Stimulated activated naive B cell treated with anti-CD40 and anti-IgM and Interleukin-4, amounts not matched to agents 10 μg/mL and 1 μg/mL and 100 μg/mL, for 72 hours (primary cell): ENCODE data around the gene TMBIM1.

Experiments
- ATAC-seq, 2 donors: fragments of 150-1000 bp; cut with Tn5 transposase; replicated peaks; 2 replicates each; pipeline ENCODE4 v1.10.0; 2021; ENCODE audit warnings: moderate library complexity in 1 of 2
- DNase-seq: peaks from one replicate; pipeline ENCODE4 v3.0.0; 2021
- H3K27ac Mint-ChIP-seq: one replicate; pipeline ENCODE4 v1.8.0; 2022; ENCODE audit warnings: mild to moderate bottlenecking, mixed read lengths
- H3K27me3 Mint-ChIP-seq, 2 donors: one replicate each; pipeline ENCODE4 v1.8.0; 2022; ENCODE audit warnings: mixed read lengths in 2 of 2
- H3K36me3 Mint-ChIP-seq, 2 donors: one replicate each; pipeline ENCODE4 v1.8.0; 2022; ENCODE audit warnings: mixed read lengths in 2 of 2, mild to moderate bottlenecking in 1 of 2
- H3K4me1 Mint-ChIP-seq, 2 donors: one replicate each; pipeline ENCODE4 v1.8.0; 2022; ENCODE audit warnings: mixed read lengths in 2 of 2, mild to moderate bottlenecking in 1 of 2
- H3K4me3 Mint-ChIP-seq, 2 donors: one replicate each; pipeline ENCODE4 v1.8.0; 2022; ENCODE audit warnings: mild to moderate bottlenecking in 2 of 2, mixed read lengths in 2 of 2, moderate library complexity in 1 of 2
- H3K9me3 Mint-ChIP-seq, 2 donors: one replicate each; pipeline ENCODE4 v1.8.0; 2022; ENCODE audit warnings: mixed read lengths in 2 of 2, mild to moderate bottlenecking in 1 of 2

The TMBIM1 gene

DNA sequence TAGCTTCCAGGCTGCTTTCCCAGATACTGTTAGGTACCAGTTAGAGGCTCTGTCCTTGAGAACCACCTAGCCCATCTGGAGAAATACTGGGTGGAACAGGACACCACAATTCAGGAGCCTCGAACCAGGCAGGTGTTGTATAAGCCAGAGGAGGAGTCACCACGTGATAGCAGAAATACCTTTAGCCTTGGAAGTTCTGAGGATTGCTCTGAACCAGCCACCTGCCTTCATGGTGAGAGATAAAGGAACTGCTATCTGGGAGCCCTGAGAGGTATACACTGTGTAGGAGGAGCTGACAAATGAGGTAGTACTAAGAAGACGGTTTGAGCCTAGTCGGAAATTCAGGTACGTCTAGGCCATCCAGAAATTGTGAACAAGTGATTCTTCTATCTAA is 39.1 kb downstream of the TMBIM1 start:
- Mint-ChIP-seq H3K27ac (peak overlapping the region; percentile 88), H3K4me3 (no peak overlapping the region), H3K36me3 (peaks cover 50 to 68% of the 10 kb centered on the region in 2 donors), H3K4me1 (peaks cover 25 to 56% of the 10 kb centered on the region in 2 donors), H3K27me3 (no peaks in the 10 kb centered on the region), H3K9me3 (no peaks in the 10 kb centered on the region)
- DNase-seq (no peak), ATAC-seq (no peak)

DNA sequence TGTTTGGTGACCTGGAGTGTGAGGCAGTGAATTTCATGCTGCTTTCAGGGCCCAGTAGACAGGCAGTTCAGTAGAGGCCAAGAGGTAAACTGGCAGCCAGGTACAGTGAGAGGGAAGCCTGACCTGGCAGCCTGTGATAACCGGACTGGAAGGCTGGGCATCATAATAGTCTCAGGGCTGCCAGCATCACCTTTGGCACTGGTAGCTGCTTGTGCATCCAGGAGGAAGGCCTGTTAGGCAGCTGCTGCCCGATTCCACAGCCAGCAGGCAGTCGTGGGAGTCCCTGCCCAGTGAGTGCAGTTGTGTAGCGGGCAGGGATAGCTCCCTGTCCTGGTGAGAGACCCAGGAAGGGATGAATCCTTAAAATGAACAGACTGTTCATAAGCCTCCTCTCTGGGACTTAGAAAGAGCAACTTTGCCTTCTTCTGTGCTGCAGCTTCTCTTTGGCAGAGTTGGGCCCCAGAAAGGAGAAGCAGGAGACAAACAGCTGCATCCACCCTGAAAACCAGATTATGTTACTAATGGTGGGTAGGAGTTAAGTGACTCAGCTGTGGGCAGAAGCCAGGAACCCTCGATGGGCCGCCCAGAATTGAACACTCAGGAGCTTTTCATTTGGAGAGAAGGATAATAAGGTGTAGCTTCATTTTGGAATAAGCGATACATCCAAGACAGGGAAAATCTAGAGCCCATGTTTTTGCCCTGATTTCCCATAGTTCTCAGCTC is 39.6 kb downstream of the TMBIM1 start:
- peak overlapping the region; percentile 88 for H3K27ac Mint-ChIP-seq

GRCh38 chr2:218249691-218250090 is 42.6 kb downstream of the TMBIM1 start:
- Mint-ChIP-seq H3K9me3 (no peaks in the 10 kb centered on the region), H3K27ac (peak overlapping the region; percentile 62), H3K36me3 (peaks cover 67 to 72% of the 10 kb centered on the region in 2 donors), H3K4me3 (no peak overlapping the region), H3K27me3 (no peaks in the 10 kb centered on the region), H3K4me1 (peaks cover 9 to 26% of the 10 kb centered on the region in 2 donors)
- no peak for ATAC-seq
- DNase-seq: no peak

More for the DNA sequence above, 39.6 kb downstream of the TMBIM1 start:
- H3K27me3 Mint-ChIP-seq: no peaks in the 10 kb centered on the region
- peaks cover 53 to 70% of the 10 kb centered on the region in 2 donors for H3K36me3 Mint-ChIP-seq
- ATAC-seq (no peak), DNase-seq (no peak)
- no peaks in the 10 kb centered on the region for H3K9me3 Mint-ChIP-seq
- H3K4me1 Mint-ChIP-seq: peaks cover 25 to 51% of the 10 kb centered on the region in 2 donors
- H3K4me3 Mint-ChIP-seq: no peak overlapping the region

GRCh38 chr2:218245214-218245613 is 47.1 kb downstream of the TMBIM1 start:
- no peak for DNase-seq
- H3K4me1 Mint-ChIP-seq: peaks cover 2 to 14% of the 10 kb centered on the region in 2 donors
- ATAC-seq: peak; percentile 38 to 65
- H3K9me3 Mint-ChIP-seq: no peaks in the 10 kb centered on the region
- H3K27ac Mint-ChIP-seq: peak overlapping the region; percentile 83
- peaks cover 56 to 68% of the 10 kb centered on the region in 2 donors for H3K36me3 Mint-ChIP-seq
- H3K4me3 Mint-ChIP-seq: no peak overlapping the region
- H3K27me3 Mint-ChIP-seq: no peaks in the 10 kb centered on the region

GRCh38 chr2:218244665-218245064 is 47.6 kb downstream of the TMBIM1 start:
- H3K4me3 Mint-ChIP-seq: no peak overlapping the region
- peak overlapping the region; percentile 83 for H3K27ac Mint-ChIP-seq
- ATAC-seq (no peak), DNase-seq (no peak)
- H3K4me1 Mint-ChIP-seq: peaks cover 2 to 8% of the 10 kb centered on the region in 2 donors
- H3K27me3 Mint-ChIP-seq: no peaks in the 10 kb centered on the region
- H3K36me3 Mint-ChIP-seq: peaks cover 52 to 63% of the 10 kb centered on the region in 2 donors
- no peaks in the 10 kb centered on the region for H3K9me3 Mint-ChIP-seq

GRCh38 chr2:218244204-218244603 is 48.1 kb downstream of the TMBIM1 start:
- Mint-ChIP-seq H3K36me3 (peaks cover 49 to 61% of the 10 kb centered on the region in 2 donors), H3K27ac (peak overlapping the region; percentile 83), H3K27me3 (no peaks in the 10 kb centered on the region), H3K9me3 (no peaks in the 10 kb centered on the region), H3K4me3 (no peak overlapping the region), H3K4me1 (peaks cover 2 to 7% of the 10 kb centered on the region in 2 donors)
- ATAC-seq (no peak), DNase-seq (no peak)

- DNase-seq (no peak), ATAC-seq (no peak)
- H3K27me3 Mint-ChIP-seq: no peaks in the 10 kb centered on the region
- no peaks in the 10 kb centered on the region for H3K9me3 Mint-ChIP-seq
- peaks cover 0 to 3% of the 10 kb centered on the region in 2 donors for H3K4me1 Mint-ChIP-seq
- H3K36me3 Mint-ChIP-seq: peaks cover 19 to 46% of the 10 kb centered on the region in 2 donors
- no peak overlapping the region for H3K4me3 Mint-ChIP-seq
- no peak overlapping the region for H3K27ac Mint-ChIP-seq
Measured at GRCh38 chr2:218238887-218239286, 53.4 kb downstream of the TMBIM1 start.

DNA sequence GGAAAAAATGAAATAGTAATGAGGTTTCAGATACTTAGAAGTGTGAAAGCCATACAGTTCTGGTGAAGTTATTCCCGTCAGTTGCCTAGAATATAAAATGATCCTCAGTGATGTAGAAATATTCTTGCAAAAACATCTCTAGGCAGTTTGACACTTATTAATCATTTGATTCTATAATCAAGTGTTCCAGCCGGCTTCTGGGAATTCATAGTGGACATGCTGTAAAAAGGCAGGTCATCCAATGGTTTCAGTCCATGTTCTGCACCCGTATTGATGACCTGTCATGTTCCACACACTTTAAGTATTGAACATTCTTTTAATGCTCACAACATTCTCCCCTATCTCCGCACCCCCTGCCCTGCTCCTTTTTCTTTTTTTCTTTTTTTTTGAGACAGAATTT is 55.5 kb downstream of the TMBIM1 start:
- Mint-ChIP-seq H3K9me3 (no peaks in the 10 kb centered on the region), H3K4me3 (no peak overlapping the region), H3K27ac (peak overlapping the region; percentile 47), H3K36me3 (peaks cover 23 to 49% of the 10 kb centered on the region in 2 donors), H3K27me3 (no peaks in the 10 kb centered on the region), H3K4me1 (peaks cover 3 to 4% of the 10 kb centered on the region in 2 donors)
- ATAC-seq (no peak), DNase-seq (no peak)

GRCh38 chr2:218235017-218235416 is 57.3 kb downstream of the TMBIM1 start:
- no peaks in the 10 kb centered on the region for H3K27me3 Mint-ChIP-seq
- no peak for DNase-seq
- H3K4me3 Mint-ChIP-seq: no peak overlapping the region
- no peak for ATAC-seq
- H3K4me1 Mint-ChIP-seq: peaks cover 10 to 19% of the 10 kb centered on the region in 2 donors
- no peaks in the 10 kb centered on the region for H3K9me3 Mint-ChIP-seq
- peaks cover 35 to 55% of the 10 kb centered on the region in 2 donors for H3K36me3 Mint-ChIP-seq
- H3K27ac Mint-ChIP-seq: peak overlapping the region; percentile 49

DNA sequence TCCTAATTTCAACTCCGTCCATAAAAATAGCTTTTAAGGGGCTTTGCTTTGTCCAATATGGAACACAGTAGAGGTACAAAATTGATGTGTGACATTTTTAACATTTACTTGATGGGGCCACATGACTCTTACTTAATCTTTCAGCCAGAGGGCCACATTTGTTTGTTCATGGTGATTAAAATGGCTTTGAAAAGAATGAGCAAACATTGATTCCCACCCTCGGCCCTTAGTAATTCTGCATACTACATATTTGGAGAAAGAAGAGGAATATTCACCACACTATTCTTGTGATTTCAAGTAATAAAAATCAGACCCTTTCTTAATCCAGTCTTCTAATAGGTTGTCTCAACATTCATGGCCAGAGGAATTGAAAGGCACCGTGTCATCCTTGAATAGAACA is 57.8 kb downstream of the TMBIM1 start:
- Mint-ChIP-seq H3K9me3 (no peaks in the 10 kb centered on the region), H3K36me3 (peaks cover 36 to 55% of the 10 kb centered on the region in 2 donors), H3K27ac (no peak overlapping the region), H3K4me1 (peaks cover 10 to 19% of the 10 kb centered on the region in 2 donors), H3K4me3 (no peak overlapping the region), H3K27me3 (no peaks in the 10 kb centered on the region)
- ATAC-seq (no peak), DNase-seq (no peak)

GRCh38 chr2:218233543-218233942 is 58.8 kb downstream of the TMBIM1 start:
- Mint-ChIP-seq H3K9me3 (no peaks in the 10 kb centered on the region), H3K4me1 (peaks cover 13 to 26% of the 10 kb centered on the region in 2 donors), H3K27me3 (no peaks in the 10 kb centered on the region), H3K36me3 (peaks cover 39 to 55% of the 10 kb centered on the region in 2 donors), H3K4me3 (no peak overlapping the region), H3K27ac (no peak overlapping the region)
- ATAC-seq: no peak
- DNase-seq: no peak

- DNase-seq (no peak), ATAC-seq (peak; percentile 61 to 66)
- no peaks in the 10 kb centered on the region for H3K9me3 Mint-ChIP-seq
- H3K27me3 Mint-ChIP-seq: no peaks in the 10 kb centered on the region
- H3K4me1 Mint-ChIP-seq: peaks cover 26 to 53% of the 10 kb centered on the region in 2 donors
- H3K4me3 Mint-ChIP-seq: peak overlapping the region; percentile 60 to 61
- peaks cover 62 to 77% of the 10 kb centered on the region in 2 donors for H3K36me3 Mint-ChIP-seq
- peak overlapping the region; percentile 91 for H3K27ac Mint-ChIP-seq
Measured at GRCh38 chr2:218230882-218231281, 61.4 kb downstream of the TMBIM1 start.

GRCh38 chr2:218229851-218230250 is 62.5 kb downstream of the TMBIM1 start:
- no peaks in the 10 kb centered on the region for H3K9me3 Mint-ChIP-seq
- no peaks in the 10 kb centered on the region for H3K27me3 Mint-ChIP-seq
- H3K36me3 Mint-ChIP-seq: peaks cover 68 to 78% of the 10 kb centered on the region in 2 donors
- H3K4me3 Mint-ChIP-seq: peak overlapping the region in 1 of 2 donors; percentile 37
- peak in 1 of 2 donors; percentile 26 for ATAC-seq
- peaks cover 36 to 63% of the 10 kb centered on the region in 2 donors for H3K4me1 Mint-ChIP-seq
- no peak for DNase-seq
- H3K27ac Mint-ChIP-seq: peak overlapping the region; percentile 47

DNA sequence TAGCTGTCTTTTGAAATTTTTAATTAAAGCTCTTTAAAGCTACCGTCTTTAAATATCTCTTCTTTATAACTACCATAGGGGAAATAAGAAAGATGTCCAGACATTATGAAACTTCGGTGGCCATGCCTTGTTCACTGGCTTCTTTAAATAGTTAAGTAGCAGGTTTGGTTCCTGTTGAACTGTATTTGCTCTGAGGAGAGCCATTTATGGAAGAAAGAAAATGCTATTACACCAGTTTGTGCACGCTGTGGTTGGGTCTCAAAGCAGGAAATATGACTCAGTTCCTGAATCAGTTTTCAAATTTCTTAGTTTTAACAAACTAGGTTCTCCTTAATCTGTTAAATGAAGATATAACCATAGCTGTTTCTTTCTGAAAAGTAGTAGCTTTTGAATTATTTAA is 63.1 kb downstream of the TMBIM1 start:
- DNase-seq (peak; percentile 56), ATAC-seq (peak; percentile 93 to 96)
- Mint-ChIP-seq H3K9me3 (no peaks in the 10 kb centered on the region), H3K4me3 (peak overlapping the region; percentile 61 to 69), H3K36me3 (peaks cover 74 to 79% of the 10 kb centered on the region in 2 donors), H3K4me1 (peaks cover 42 to 69% of the 10 kb centered on the region in 2 donors), H3K27ac (peak overlapping the region; percentile 77), H3K27me3 (no peaks in the 10 kb centered on the region)
